ENCODE data around the gene USP2. TPM values are rescaled to one million over a fixed set of nuclear protein-coding genes. Genes with fewer than 3 reads are reported as not detected.
"Not testable (repeated sequence)": the region's sequence is repeated elsewhere in the genome, so short reads cannot be mapped to it uniquely, and the experiment has no call there.

USP2 gene
- total RNA-seq, 1 experiment from 2014 or later: 3.1 TPM

DNA sequence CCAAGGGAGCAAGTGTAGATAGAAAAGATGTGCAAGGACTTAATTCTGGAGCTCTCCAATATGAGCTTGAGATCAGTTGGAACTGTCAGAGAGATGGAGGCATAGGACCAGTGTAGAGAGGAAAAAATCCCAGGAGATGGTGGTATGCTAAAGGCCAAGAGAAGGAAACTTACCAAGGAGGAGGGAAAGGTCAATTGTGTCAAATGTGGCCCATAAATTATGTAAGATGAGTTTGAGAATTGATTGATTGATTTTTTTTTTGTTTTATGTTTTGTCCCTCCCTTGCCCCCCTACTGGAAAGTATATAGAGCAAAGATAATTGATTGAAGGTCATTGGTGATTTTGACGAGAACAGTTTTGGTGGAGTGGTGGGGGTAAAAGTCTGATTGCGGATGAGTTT, 2.8 kb upstream of the USP2 start:
- intact Hi-C loops (cut with micrococcal nuclease; ENCODE audit: unreplicated experiment): loop anchor here (5.0 kb wide), 1 partner anchor 88 kb away; no protein-coding TSS in a partner anchor
- H3K9me3 ChIP-seq (ENCODE audit: control insufficient read depth, insufficient read depth, low read depth, low read length): no peaks in the 10 kb centered on the region
- H3K4me3 ChIP-seq (ENCODE audit: low read depth in 2 of 2, low read length in 2 of 2): no peak overlapping the region
- ChIA-PET CTCF (interaction anchor here (1.0 kb wide), 1 partner anchor 91 kb away, joined by 4 read pairs; no protein-coding TSS in a partner anchor), POLR2A (no interaction called here)
- peaks cover 3% of the 10 kb centered on the region; the same call in 1 of the 2 replicates for H3K4me1 ChIP-seq (ENCODE audit: control insufficient read depth, insufficient read depth, low read length)
- DNase-seq (ENCODE audit: low read depth, low spot score): no peak
- TF ChIP-seq TCF7L2 (IDR thresholded peaks at IDR 0.05; ENCODE audit: low read depth, low read length): no peak
- TF ChIP-seq, protein P1, sequence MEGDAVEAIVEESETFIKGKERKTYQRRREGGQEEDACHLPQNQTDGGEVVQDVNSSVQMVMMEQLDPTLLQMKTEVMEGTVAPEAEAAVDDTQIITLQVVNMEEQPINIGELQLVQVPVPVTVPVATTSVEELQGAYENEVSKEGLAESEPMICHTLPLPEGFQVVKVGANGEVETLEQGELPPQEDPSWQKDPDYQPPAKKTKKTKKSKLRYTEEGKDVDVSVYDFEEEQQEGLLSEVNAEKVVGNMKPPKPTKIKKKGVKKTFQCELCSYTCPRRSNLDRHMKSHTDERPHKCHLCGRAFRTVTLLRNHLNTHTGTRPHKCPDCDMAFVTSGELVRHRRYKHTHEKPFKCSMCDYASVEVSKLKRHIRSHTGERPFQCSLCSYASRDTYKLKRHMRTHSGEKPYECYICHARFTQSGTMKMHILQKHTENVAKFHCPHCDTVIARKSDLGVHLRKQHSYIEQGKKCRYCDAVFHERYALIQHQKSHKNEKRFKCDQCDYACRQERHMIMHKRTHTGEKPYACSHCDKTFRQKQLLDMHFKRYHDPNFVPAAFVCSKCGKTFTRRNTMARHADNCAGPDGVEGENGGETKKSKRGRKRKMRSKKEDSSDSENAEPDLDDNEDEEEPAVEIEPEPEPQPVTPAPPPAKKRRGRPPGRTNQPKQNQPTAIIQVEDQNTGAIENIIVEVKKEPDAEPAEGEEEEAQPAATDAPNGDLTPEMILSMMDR (IDR thresholded peaks at IDR 0.05): no peak; the same call in 1 of the 2 replicates
- no peak for TF ChIP-seq SIN3A (IDR thresholded peaks at IDR 0.05; ENCODE audit: borderline replicate concordance, insufficient read depth, low read depth, low read length)
- TF ChIP-seq, protein P2, sequence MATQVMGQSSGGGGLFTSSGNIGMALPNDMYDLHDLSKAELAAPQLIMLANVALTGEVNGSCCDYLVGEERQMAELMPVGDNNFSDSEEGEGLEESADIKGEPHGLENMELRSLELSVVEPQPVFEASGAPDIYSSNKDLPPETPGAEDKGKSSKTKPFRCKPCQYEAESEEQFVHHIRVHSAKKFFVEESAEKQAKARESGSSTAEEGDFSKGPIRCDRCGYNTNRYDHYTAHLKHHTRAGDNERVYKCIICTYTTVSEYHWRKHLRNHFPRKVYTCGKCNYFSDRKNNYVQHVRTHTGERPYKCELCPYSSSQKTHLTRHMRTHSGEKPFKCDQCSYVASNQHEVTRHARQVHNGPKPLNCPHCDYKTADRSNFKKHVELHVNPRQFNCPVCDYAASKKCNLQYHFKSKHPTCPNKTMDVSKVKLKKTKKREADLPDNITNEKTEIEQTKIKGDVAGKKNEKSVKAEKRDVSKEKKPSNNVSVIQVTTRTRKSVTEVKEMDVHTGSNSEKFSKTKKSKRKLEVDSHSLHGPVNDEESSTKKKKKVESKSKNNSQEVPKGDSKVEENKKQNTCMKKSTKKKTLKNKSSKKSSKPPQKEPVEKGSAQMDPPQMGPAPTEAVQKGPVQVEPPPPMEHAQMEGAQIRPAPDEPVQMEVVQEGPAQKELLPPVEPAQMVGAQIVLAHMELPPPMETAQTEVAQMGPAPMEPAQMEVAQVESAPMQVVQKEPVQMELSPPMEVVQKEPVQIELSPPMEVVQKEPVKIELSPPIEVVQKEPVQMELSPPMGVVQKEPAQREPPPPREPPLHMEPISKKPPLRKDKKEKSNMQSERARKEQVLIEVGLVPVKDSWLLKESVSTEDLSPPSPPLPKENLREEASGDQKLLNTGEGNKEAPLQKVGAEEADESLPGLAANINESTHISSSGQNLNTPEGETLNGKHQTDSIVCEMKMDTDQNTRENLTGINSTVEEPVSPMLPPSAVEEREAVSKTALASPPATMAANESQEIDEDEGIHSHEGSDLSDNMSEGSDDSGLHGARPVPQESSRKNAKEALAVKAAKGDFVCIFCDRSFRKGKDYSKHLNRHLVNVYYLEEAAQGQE (IDR thresholded peaks at IDR 0.05; ENCODE audit: insufficient read depth in 1 of 2, low read depth in 2 of 2, low read length in 1 of 2): no peak
- no peak for TF ChIP-seq POLR2AphosphoS5 (IDR thresholded peaks at IDR 0.05; ENCODE audit: low read depth, low read length)
- no peaks in the 10 kb centered on the region for H3K36me3 ChIP-seq (ENCODE audit: control insufficient read depth, insufficient read depth, low read length)
- BruUV-seq (replicated peaks): no TSS peak
- no peak for ATAC-seq
- H3K27ac ChIP-seq (ENCODE audit: low read length): no peak overlapping the region
- no peaks in the 10 kb centered on the region for H3K27me3 ChIP-seq (ENCODE audit: control insufficient read depth, insufficient read depth, low read length)
- in situ Hi-C loops (cut with HindIII; ENCODE audit: low pct_unique_long_range_greater_than_20kb, low sequenced_read_pairs): no loop called here

DNA sequence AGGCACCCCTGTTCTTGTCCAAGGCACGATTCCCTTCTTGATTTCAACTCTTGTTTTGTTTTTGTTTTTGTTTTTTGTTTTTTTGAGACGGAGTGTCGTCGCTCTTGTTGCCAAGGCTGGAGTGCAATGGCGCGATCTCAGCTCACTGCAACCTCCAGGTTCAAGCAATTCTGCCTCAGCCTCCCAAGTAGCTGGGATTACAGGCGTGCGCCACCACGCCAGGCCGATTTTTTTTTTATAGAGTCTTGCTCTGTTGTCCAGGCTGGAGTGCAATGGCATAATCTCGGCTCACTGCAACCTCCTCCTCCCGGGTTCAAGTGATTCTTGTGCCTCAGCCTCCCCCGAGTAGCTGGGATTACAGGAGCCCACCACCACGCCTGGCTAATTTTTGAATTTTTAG, 1.0 kb upstream of the USP2 start:
- H3K4me3 ChIP-seq (ENCODE audit: low read depth in 2 of 2, low read length in 2 of 2): peak overlapping the region; percentile 56 to 86
- H3K4me1 ChIP-seq (ENCODE audit: control insufficient read depth, insufficient read depth, low read length); DNase-seq (ENCODE audit: low read depth, low spot score); in situ Hi-C loops (cut with HindIII; ENCODE audit: low pct_unique_long_range_greater_than_20kb, low sequenced_read_pairs); BruUV-seq (replicated peaks); H3K27me3 ChIP-seq (ENCODE audit: control insufficient read depth, insufficient read depth, low read length); CTCF ChIA-PET; H3K27ac ChIP-seq (ENCODE audit: low read length); H3K36me3 ChIP-seq (ENCODE audit: control insufficient read depth, insufficient read depth, low read length); ATAC-seq; H3K9me3 ChIP-seq (ENCODE audit: control insufficient read depth, insufficient read depth, low read depth, low read length): not testable (repeated sequence)
- POLR2A ChIA-PET: interaction anchor here (1.4 to 1.6 kb wide), 2 partner anchors 14 to 92 kb away, joined by 3 to 4 read pairs; no protein-coding TSS in a partner anchor
- intact Hi-C loops (cut with micrococcal nuclease; ENCODE audit: unreplicated experiment): loop anchor here (5.0 kb wide), 1 partner anchor 90 kb away; no protein-coding TSS in a partner anchor

DNA sequence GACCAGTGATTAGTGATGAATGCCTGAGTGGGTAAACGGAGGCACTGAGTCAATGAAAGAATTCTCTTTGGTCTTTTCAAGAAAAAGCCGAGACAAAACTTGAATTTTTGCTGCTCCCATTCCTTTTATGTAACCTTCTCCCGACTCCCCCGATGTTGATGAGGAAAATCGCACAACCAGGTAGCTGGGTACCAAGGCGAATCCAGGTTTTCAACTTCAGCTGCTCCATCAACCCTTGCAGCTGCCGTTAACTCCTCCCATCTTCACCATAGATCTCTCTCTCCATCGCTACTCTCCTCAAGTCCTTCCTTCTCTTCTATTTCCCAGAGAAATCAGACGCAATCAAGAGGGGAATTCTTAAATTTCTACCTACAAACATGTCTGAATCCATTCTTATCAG, 611 bp upstream of the USP2 start:
- H3K36me3 ChIP-seq (ENCODE audit: control insufficient read depth, insufficient read depth, low read length): no peaks in the 10 kb centered on the region
- TF ChIP-seq TCF7L2 (IDR thresholded peaks at IDR 0.05; ENCODE audit: low read depth, low read length) (no peak), POLR2AphosphoS5 (IDR thresholded peaks at IDR 0.05; ENCODE audit: low read depth, low read length) (no peak), SIN3A (IDR thresholded peaks at IDR 0.05; ENCODE audit: borderline replicate concordance, insufficient read depth, low read depth, low read length) (no peak)
- TF ChIP-seq, protein P2 (IDR thresholded peaks at IDR 0.05; ENCODE audit: insufficient read depth in 1 of 2, low read depth in 2 of 2, low read length in 1 of 2): no peak
- TF ChIP-seq, protein P1 (IDR thresholded peaks at IDR 0.05): no peak
- POLR2A ChIA-PET: interaction anchor here (1.4 kb wide), 1 partner anchor 93 kb away, joined by 3 read pairs; no protein-coding TSS in a partner anchor
- CTCF ChIA-PET: interaction anchor here (0.6 kb wide), 1 partner anchor 200 kb away, joined by 3 read pairs; no protein-coding TSS in a partner anchor
- no peaks in the 10 kb centered on the region for H3K9me3 ChIP-seq (ENCODE audit: control insufficient read depth, insufficient read depth, low read depth, low read length)
- ATAC-seq: no peak
- intact Hi-C loops (cut with micrococcal nuclease; ENCODE audit: unreplicated experiment) (loop anchor here (5.0 kb wide), 1 partner anchor 90 kb away; no protein-coding TSS in a partner anchor), in situ Hi-C loops (cut with HindIII; ENCODE audit: low pct_unique_long_range_greater_than_20kb, low sequenced_read_pairs) (no loop called here)
- DNase-seq (ENCODE audit: low read depth, low spot score): no peak
- H3K4me3 ChIP-seq (ENCODE audit: low read depth in 2 of 2, low read length in 2 of 2): peak overlapping the region; percentile 56 to 86
- H3K27me3 ChIP-seq (ENCODE audit: control insufficient read depth, insufficient read depth, low read length): no peaks in the 10 kb centered on the region
- peak overlapping the region; percentile 57 for H3K27ac ChIP-seq (ENCODE audit: low read length)
- H3K4me1 ChIP-seq (ENCODE audit: control insufficient read depth, insufficient read depth, low read length): peaks cover 3% of the 10 kb centered on the region; the same call in 1 of the 2 replicates
- BruUV-seq (replicated peaks): TSS peak; percentile 95

Measured in Panc1 (cell line).